SK-N-MC (cell line): ENCODE data around the gene ROCK1.

Source experiments
- DNase-seq: peaks from one replicate; pipeline ENCODE4 v3.0.0-alpha.2; 2011; ENCODE audit warnings: low read depth, low spot score
- H3K27ac ChIP-seq: fragments of 200-600 bp; sonication (generic); 2 replicates; pipeline ENCODE4 v1.5.1; 2016; ENCODE audit warnings: mixed run types
- H3K36me3 ChIP-seq: fragments of 200-600 bp; sonication (generic); 2 replicates; pipeline ENCODE4 v1.6.1; 2017; ENCODE audit warnings: antibody characterized with exemption, low read length, mixed read lengths; ENCODE audit not compliant: insufficient read depth
- H3K4me3 ChIP-seq: fragments of 200-600 bp; sonication (generic); 2 replicates; pipeline ENCODE4 v1.5.1; 2016
- H3K9ac ChIP-seq: fragments of 200-600 bp; sonication (generic); 2 replicates; pipeline ENCODE4 v1.8.0; 2017; ENCODE audit warnings: mixed run types, mixed read lengths; ENCODE audit not compliant: insufficient read length
- H3K9me3 ChIP-seq: fragments of 200-600 bp; sonication (generic); 2 replicates; pipeline ENCODE4 v1.6.1; 2017; ENCODE audit warnings: low read depth, mild to moderate bottlenecking, antibody characterized with exemption, low read length, moderate library complexity, mixed read lengths
- EZH2 ChIP-seq: fragments of 200-600 bp; sonication (generic); IDR thresholded peaks from one replicate; pipeline ENCODE4 v1.6.1; 2017; ENCODE audit warnings: antibody characterized with exemption
- FOXP2 ChIP-seq: optimal IDR thresholded peaks from 2 replicates; pipeline ENCODE3; 2011; ENCODE audit warnings: mild to moderate bottlenecking, moderate library complexity; ENCODE audit not compliant: insufficient read depth; ENCODE audit errors: extremely low read length, control extremely low read depth
- POLR2AphosphoS5 ChIP-seq: IDR thresholded peaks from 2 replicates; pipeline ENCODE4 v1.6.1; 2012; ENCODE audit warnings: mild to moderate bottlenecking, low read depth, low read length, borderline replicate concordance

ROCK1 gene

DNA sequence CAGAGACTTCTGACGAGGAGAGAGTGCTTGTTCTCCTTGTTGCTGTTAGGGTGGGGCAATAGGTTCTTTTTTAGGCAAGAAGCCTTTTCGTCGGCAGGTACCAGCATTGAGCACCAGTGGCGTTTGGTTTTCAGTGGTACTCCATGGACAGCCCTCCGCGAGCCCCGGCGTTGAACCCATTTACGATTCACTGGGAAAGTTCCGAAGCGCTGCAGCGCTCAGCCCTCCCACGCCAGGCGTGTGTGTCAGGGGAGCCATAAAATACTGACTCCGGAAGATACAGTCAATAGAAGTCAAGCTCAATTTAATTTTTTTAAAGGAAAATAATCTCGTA lies 494 bp upstream of the ROCK1 start:
- H3K9ac ChIP-seq, result peak overlapping the region; percentile 72
- peak overlapping the region; percentile 88 for H3K4me3 ChIP-seq
- H3K27ac ChIP-seq, result no peak overlapping the region
- no peaks in the 10 kb centered on the region for H3K9me3 ChIP-seq
- no peak for TF ChIP-seq EZH2
- no peak for TF ChIP-seq POLR2AphosphoS5
- no peak for TF ChIP-seq FOXP2
- DNase-seq, result no peak
- 0 out of 2 replicates have a peak, but pooled peaks cover 4% of the 10 kb centered on the region for H3K36me3 ChIP-seq

DNA sequence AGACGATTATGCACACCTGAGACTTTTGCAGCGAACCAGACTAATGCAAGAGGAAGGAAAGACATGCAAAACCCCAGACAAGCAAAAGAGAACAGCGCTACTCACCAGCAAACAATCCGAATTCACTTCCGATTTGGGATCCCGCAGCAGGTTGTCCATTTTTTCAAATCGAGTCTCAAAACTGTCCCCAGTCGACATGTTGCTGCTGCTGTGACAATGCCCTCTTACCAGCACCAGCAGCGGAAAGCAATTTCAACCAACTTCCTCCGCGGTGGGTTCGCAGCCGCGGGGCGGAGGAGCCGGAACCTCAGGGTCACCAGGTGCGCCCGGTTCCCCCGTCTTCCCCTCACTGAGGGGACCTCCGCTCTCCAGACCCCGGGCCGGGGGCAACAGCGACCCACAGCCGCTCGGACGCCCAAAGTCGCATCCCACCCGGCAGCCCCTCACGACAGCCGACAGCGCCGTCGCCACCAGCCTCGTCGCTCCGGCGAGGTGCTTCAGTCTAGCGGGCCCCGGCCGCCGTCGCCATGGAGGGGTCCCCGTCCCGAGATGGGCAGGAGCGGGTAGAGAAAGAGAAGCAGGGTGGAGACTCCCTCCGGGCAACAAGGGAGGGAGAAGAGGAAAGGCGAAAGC lies 784 bp downstream of the ROCK1 start:
- TF ChIP-seq POLR2AphosphoS5, result no peak
- no peak for TF ChIP-seq EZH2
- TF ChIP-seq FOXP2, result no peak
- DNase-seq, result no peak
- no peaks in the 10 kb centered on the region for H3K9me3 ChIP-seq
- peak overlapping the region; percentile 88 for H3K4me3 ChIP-seq
- 0 out of 2 replicates have a peak, but pooled peaks cover 4% of the 10 kb centered on the region for H3K36me3 ChIP-seq
- H3K27ac ChIP-seq, result no peak overlapping the region
- H3K9ac ChIP-seq, result peak overlapping the region; percentile 85

DNA sequence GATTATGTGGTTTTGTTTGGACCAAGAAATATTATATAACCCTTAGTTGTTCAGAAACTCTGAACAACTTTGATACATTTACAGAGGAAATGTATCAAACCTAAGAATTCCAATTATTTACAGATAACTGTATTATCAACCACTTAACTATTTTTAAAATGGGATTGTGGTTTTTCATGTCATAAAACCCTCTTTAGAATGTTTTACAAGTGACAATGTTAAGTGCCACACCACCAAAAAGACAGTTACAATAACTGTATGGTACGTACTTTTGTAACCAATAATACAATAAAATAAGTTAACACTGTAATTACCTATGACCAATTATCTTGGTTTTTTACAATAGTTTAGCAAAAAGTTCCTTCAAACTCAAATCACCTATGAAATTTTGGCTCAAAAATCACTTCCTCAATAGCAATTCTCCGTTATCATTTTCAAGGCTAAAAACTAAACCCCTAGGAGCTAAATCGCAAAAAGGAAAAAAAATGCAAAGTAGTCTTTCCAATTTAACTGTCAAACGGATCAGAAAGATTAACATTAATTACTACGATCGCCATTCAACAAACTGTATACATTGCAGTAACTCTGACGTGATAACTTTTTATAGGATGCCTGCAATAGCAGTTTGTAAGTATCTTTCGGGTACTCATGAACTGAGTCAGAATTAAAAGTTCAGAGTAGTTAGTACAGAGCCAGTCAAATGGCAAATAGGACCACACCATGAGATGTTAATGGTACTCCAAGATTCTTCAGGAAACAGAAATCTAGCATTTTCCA lies 1.5 kb downstream of the ROCK1 start:
- H3K27ac ChIP-seq, result no peak overlapping the region
- H3K36me3 ChIP-seq, result 0 out of 2 replicates have a peak, but pooled peaks cover 4% of the 10 kb centered on the region
- peak overlapping the region; percentile 85 for H3K9ac ChIP-seq
- TF ChIP-seq POLR2AphosphoS5, result no peak
- no peak for TF ChIP-seq EZH2
- TF ChIP-seq FOXP2, result no peak
- DNase-seq, result no peak
- peak overlapping the region; percentile 88 for H3K4me3 ChIP-seq
- no peaks in the 10 kb centered on the region for H3K9me3 ChIP-seq

DNA sequence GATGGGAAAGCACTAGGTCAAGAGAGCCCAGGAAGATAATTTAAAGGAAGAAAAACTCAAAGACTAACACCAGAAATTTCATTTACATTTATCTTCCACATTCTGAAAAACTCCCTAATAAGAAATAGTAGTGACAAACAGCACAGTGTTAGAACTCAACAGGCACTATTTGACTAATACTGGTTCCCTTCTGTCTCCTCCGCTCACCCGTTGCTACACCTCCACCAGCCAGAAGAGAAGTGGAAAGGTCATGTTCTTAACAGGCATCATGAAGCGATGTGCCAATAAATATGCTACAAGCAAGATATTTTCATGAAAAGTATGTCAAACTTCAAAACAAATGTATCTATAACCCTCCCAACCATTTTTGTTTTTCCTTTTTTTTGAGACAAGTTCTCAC lies 5.7 kb downstream of the ROCK1 start:
- no peak overlapping the region for H3K4me3 ChIP-seq
- DNase-seq, result no peak
- H3K27ac ChIP-seq, result no peak overlapping the region

DNA sequence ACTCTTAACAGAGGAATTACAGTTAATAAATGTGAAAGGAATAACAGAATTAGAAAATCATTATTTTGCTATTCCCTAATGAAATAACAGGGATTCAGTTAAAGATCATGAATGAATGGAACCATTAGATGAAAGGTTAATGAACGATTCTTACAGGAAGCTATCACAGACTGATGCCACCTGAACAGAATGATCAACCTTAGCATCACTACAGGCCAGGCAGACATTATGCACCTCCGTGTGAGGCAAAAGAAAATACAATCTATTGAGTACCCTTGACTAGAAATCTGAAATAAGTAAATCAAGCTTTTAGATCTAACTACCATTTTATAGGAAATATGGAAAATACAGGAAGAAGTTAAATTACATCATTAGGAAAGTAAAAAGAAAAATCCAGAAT lies 10.4 kb downstream of the ROCK1 start:
- no peaks in the 10 kb centered on the region for H3K36me3 ChIP-seq
- TF ChIP-seq EZH2 (no peak), FOXP2 (no peak), POLR2AphosphoS5 (no peak)
- H3K4me3 ChIP-seq, result no peak overlapping the region
- no peak overlapping the region for H3K27ac ChIP-seq
- no peaks in the 10 kb centered on the region for H3K9me3 ChIP-seq
- no peak for DNase-seq
- no peak overlapping the region for H3K9ac ChIP-seq

More for the DNA sequence above, 5.7 kb downstream of the ROCK1 start:
- Histone ChIP-seq H3K36me3 (0 out of 2 replicates have a peak, but pooled peaks cover 4% of the 10 kb centered on the region), H3K9me3 (no peaks in the 10 kb centered on the region), H3K9ac (no peak overlapping the region)
- TF ChIP-seq EZH2 (no peak), POLR2AphosphoS5 (no peak), FOXP2 (no peak)

DNA sequence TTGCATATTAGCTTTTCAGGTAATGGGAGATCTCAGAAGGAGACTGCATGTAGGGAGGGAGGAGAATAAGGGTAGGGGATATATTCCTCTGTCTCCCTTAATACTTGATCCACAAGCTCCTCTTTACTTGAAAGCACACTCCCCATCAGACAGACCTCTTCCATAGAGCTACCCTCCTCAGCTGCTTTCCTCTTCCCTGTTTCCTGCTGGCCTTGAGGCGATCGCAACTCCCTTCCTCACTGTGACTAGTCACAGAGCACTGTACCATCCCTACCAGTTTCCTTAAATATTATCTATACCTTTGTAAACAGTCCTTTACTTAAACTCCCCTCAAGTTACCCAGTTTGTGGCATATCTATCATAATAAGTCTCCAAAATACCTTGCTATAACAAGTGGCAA lies 10.9 kb downstream of the ROCK1 start:
- no peak overlapping the region for H3K4me3 ChIP-seq
- no peak for DNase-seq
- no peak overlapping the region for H3K27ac ChIP-seq
- TF ChIP-seq EZH2 (no peak), POLR2AphosphoS5 (no peak), FOXP2 (no peak)
- no peak overlapping the region for H3K9ac ChIP-seq
- no peaks in the 10 kb centered on the region for H3K9me3 ChIP-seq
- H3K36me3 ChIP-seq, result no peaks in the 10 kb centered on the region

DNA sequence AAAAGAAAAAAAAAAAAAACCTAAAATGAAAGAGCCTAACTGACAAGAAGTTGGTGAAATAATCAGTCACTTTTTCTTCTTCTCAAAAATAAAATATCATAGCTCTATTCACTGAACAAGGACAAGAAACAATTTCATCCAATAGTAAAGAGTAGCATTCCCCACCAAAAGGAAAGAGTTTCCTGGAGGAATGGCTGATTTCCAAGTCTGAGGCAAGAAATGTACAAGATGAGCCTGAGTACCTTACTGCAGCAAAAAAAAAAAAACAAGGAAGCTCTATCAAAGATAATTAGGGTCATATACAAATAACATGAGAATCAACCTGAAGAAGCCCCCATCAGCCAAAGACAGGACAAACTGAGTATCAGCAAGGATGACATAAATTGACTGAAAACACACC lies 11.5 kb downstream of the ROCK1 start:
- TF ChIP-seq EZH2 (no peak), FOXP2 (no peak), POLR2AphosphoS5 (no peak)
- H3K27ac ChIP-seq, result no peak overlapping the region

DNA sequence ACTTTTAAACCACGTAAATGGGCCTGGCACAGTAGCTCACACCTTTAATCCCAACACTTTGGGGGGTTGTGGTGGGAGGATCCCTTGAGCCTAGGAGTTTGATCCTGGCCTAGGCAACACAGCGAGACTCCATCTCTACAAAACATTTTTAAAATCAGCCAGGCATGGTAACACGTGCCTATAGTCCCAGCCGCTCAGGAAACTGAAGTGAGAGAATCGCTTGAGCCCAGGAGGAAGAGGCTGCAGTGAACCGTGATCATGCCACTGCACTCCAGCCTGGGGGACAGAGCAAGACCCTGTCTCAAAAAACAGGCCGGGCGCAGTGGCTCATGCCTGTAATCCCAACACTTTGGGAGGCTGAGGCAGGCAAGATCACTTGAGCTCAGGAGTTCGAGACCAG lies 12.2 kb downstream of the ROCK1 start:
- no peak for TF ChIP-seq POLR2AphosphoS5
- TF ChIP-seq FOXP2, result no peak
- no peak for TF ChIP-seq EZH2
- Histone ChIP-seq H3K27ac (no peak overlapping the region), H3K4me3 (no peak overlapping the region), H3K9me3 (no peaks in the 10 kb centered on the region), H3K9ac (no peak overlapping the region), H3K36me3 (no peaks in the 10 kb centered on the region)
- DNase-seq, result no peak

More for the DNA sequence above, 11.5 kb downstream of the ROCK1 start:
- Histone ChIP-seq H3K36me3 (no peaks in the 10 kb centered on the region), H3K9ac (no peak overlapping the region), H3K4me3 (no peak overlapping the region), H3K9me3 (no peaks in the 10 kb centered on the region)
- no peak for DNase-seq
